GM12801 (cell line): ENCODE results near the gene POPDC3.

Experiments
- CTCF ChIP-seq: IDR thresholded peaks from one replicate; pipeline ENCODE4 v1.5.1; 2011; ENCODE audit warnings: control low read depth; ENCODE audit not compliant: insufficient read length; ENCODE audit errors: extremely low read depth

POPDC3 gene

GRCh38 chr6:105163183-105163582 is 16.6 kb downstream of the POPDC3 start:
- no peak for TF ChIP-seq CTCF

- TF ChIP-seq CTCF: no peak
These were observed 17.4 kb downstream of the POPDC3 start for GRCh38 chr6:105162377-105162776.

GRCh38 chr6:105161421-105161820 is 18.4 kb downstream of the POPDC3 start:
- TF ChIP-seq CTCF: no peak

- no peak for TF ChIP-seq CTCF
These were observed 26.1 kb downstream of the POPDC3 start for GRCh38 chr6:105153676-105154075.

- TF ChIP-seq CTCF: no peak
These were observed 26.9 kb downstream of the POPDC3 start for GRCh38 chr6:105152880-105153279.

- no peak for TF ChIP-seq CTCF
These were observed 28.2 kb downstream of the POPDC3 start for GRCh38 chr6:105151644-105152043.

- TF ChIP-seq CTCF: no peak
These were observed 41.7 kb downstream of the POPDC3 start for GRCh38 chr6:105138141-105138540.

- TF ChIP-seq CTCF: no peak
These were observed 42.4 kb downstream of the POPDC3 start for GRCh38 chr6:105137388-105137787.
